Fibroblast of upper back skin (primary cell): ENCODE data around the gene PABPC3.
A peak's percentile ranks its signal among the peaks of the same experiment; 100 is the strongest.

ENCODE experiments used
- DNase-seq: peaks from one replicate; pipeline ENCODE4 v3.0.0-alpha.2; 2013

PABPC3 gene

GRCh38 chr13:25112695-25113255 lies 16.8 kb downstream of the PABPC3 start:
- DNase-seq, result no peak

DNA sequence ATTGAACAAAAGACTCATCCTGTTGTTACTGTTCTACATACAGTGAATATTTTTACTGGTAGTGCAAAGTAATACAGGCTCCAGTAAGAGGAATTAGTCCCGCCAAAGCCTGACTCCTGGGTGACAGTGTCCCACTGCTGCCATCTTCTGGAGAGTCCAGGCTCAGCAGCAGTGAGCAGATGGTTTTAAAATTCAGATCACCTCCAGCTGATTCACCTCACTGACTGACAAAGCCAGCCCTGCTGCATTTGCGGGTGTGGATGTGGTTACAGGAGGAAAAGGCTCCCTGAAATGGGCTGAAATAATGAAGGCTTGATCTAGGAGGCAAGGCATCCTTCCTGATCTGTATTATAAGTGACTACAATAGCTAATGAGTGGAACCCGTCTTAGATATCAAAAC lies 18.3 kb downstream of the PABPC3 start:
- peak; percentile 67 for DNase-seq

DNA sequence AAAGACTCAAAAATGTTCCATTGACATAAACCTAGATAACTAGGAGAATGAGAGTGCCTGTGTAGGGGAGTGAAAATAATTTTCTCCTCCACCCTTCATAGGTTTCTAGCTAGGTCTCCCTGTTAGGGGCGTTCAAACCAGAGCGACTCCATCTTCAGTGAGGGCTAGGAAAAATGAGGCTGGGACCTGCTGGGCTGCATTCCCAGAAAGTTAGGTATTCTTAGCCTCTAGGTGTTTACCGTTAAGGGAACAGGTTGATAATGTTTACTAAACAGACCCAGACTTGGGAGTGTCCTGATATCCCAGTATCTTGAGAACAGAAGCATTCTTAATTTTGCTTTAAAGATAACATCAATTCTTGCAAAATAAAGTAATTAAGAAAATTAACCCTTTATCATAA lies 20.1 kb downstream of the PABPC3 start:
- DNase-seq, result no peak

GRCh38 chr13:25117312-25117711 lies 21.4 kb downstream of the PABPC3 start:
- no peak for DNase-seq

GRCh38 chr13:25118378-25118905 lies 22.5 kb downstream of the PABPC3 start:
- DNase-seq, result no peak

DNA sequence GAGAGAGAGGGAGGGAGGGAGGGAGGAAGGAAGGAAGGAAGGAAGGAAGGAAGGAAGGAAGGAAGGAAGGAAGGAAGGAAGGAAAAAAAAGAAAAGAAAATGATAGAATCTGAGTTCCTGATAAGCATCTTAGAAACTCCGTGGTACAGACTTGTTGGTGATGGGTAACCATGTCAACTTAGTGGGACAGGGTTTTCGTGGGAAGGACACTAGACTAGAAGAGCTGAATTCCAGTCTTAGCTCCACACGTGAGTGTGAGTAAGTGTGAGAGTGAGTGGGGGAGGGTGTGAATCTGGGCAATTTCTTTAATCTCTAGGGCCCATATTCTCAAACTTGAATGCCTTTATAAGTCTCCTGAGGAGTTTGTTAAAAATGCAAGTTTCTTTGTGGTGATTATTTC lies 35.0 kb downstream of the PABPC3 start:
- no peak for DNase-seq

- DNase-seq, result no peak
Measured at GRCh38 chr13:25131881-25132420, 36.0 kb downstream of the PABPC3 start.

GRCh38 chr13:25132751-25133390 lies 36.9 kb downstream of the PABPC3 start:
- DNase-seq, result no peak

DNA sequence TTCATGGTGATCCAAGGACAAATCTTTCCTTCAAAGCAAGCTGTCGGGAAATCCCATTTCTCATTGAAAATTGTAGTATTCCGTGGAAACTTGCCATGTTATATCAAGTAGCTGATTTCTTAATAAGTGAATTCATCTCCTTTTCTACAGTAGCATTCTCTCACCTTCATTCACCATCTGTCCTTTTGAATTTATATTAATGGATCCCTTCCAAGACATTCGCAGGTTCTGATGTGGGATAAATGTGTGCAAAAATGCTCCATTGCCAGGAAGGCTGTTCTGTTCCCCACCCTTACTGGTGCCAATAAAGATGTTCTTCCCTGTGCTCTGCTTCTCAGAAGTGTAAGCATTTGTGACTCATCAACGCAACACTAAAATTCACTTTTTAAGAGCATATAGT lies 40.0 kb downstream of the PABPC3 start:
- DNase-seq, result no peak

DNA sequence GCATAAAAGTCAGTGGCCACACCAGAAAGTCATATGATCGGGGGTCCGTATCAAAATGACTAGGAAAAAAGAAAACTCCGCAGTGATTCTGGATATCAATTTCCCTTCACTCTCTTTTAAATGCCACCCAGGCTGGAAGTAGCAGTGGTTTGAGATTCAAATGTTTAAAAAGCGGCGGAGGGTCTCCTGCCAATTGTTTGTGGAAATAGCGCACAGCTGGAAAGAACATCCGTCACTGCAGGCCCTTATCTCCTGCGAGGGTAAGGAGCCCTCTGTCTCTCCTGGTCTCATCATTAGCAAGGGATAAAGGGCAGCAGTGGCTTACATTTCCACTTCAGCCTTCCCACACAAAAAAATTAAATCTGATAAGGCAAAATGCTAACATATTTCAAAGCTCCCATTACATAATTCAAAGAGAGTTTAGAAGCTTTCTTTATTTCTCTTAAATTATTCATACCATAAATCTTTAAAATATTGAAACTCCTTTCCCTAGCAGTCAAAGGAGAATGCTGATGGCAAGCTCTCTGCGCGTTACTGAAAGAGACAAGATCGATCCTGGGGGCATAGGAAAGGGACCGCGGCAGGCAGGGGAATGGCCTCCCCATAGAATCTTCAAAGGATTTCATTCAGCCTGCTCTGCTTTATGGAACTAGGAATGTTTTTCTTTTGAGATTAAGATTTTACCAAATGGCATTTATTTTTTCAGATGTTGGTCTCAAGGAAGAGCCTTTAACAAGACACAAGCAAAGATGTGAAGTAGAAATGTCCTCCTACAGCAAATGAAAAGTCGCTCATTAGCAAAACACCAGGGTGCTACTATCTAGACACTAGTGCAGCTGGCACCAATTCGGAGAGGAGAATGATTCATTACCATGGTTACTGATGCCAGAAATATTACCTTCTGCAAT lies 41.2 kb downstream of the PABPC3 start:
- DNase-seq, result no peak

- no peak for DNase-seq
Measured at GRCh38 chr13:25137788-25138115, 41.8 kb downstream of the PABPC3 start.

DNA sequence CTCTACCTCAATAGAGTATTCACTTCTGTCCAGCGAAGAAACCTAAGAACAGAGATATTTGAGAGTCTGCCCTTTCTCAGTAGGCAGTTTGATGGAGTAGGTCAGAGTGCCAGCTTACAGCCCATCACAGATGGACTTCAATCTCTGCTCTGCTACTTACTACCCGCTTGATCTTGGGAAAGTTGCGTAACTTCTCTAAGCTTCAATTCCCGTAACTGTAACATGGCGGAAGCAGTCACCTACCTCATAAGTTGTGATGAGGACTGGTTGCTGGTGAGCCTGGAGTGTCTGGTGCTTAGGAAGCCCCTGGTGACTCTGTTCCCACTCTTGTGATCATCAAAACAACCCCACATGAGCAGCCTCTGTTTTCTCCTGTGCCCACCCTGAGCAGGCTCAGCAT lies 45.1 kb downstream of the PABPC3 start:
- DNase-seq, result no peak

GRCh38 chr13:25143706-25144105 lies 47.8 kb downstream of the PABPC3 start:
- DNase-seq, result no peak

- DNase-seq, result no peak
Measured at GRCh38 chr13:25147638-25148401, 51.9 kb downstream of the PABPC3 start.

GRCh38 chr13:25148402-25148771 lies 52.5 kb downstream of the PABPC3 start:
- DNase-seq, result no peak
